GM21360 (cell line): ENCODE data around the gene VSNL1.

ENCODE experiments used
- ATAC-seq: cut with Tn5 transposase; IDR thresholded peaks from one replicate; pipeline ENCODE4 v1.9.1; 2021; ENCODE audit warnings: mild to moderate bottlenecking, moderate library complexity; ENCODE audit not compliant: unreplicated experiment

The VSNL1 gene

DNA sequence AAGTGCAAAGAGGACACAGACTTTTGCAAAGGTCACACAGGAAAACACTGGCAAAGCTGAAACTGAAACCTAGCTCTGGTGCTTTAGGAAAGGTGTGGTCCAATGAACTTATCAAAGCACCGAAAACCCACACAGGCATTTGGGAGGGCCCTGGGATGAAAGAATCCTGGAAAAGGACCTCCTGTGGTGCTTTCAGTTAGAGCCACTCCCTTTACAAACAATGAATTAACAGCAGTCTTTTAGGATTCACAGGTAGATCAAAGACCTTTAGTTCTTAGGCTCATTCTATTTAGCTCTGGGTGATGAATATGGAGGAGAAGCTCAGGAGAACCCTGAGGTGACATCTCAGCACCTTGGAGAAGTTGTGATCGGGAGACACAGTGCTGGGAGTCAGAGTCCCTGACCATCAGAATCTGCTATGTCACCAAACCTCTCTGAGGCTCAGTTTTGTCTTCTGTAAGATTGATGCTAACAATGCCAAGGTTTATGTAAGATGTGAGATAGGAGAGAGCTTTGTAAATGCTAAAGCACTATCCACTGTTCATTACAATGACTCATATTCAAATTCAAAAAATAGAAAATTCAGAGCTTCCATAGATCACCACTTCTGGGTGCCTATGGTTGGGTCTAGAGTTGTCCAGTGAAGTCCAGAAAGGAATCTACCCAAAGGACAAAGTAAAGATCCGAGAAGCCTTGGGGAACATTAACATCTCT lies 39.3 kb downstream of the VSNL1 start:
- ATAC-seq: no peak

DNA sequence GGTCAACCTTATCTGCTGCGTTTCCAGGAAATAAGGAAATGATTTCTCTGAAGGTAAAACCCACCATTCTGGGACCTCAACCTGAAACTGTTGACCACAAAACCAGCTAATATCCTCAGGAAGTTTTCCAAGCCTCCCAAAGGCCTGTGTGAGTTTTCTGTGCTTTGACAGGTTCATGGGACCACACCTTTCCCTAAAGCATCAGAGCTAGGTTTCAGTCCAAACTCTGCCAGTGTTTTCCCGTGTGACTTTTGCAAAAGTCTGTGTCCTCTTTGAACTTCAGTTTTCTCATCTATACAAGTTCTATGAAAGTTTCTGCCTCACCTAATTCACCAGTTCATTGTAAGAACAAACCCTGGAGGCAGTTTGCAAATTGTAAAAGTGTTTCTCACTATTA lies 39.8 kb downstream of the VSNL1 start:
- no peak for ATAC-seq

DNA sequence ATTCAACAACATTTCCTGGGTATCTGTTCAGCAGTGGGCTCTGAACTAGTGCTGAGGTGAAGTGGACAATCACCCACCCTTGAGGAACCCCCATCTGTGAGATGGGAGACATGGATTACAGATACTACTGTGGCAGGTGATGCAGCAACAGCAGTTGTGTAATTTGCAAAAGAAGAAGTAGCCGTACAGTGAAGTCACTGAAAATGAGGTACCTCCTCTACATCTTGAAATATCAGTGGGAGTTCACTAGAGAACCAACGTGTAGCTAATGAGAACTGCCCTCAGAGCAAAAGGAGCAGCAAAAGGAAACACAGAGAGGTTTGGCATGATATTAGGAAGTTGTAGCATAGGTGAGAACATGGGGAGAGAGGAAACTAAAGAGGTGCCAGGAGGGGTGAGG lies 41.3 kb downstream of the VSNL1 start:
- ATAC-seq: no peak

DNA sequence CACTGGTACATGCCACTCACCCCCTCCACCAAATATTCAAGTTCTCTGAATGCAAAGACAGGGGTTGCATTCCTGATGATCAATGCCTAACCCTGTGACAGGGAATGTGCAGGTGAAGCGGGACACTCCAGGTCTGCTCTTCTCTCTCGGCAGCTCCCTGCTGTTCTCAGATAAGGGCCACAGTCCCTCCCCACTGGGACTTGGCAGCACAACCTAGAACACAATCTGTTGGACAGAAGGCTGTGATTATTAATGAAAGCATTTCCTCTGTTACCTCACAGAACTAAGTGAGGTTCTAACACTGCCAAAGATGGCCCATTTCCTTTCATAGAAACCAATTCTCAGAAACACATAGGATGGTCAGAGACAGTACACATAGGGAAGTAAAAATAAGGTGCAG lies 42.7 kb downstream of the VSNL1 start:
- no peak for ATAC-seq

DNA sequence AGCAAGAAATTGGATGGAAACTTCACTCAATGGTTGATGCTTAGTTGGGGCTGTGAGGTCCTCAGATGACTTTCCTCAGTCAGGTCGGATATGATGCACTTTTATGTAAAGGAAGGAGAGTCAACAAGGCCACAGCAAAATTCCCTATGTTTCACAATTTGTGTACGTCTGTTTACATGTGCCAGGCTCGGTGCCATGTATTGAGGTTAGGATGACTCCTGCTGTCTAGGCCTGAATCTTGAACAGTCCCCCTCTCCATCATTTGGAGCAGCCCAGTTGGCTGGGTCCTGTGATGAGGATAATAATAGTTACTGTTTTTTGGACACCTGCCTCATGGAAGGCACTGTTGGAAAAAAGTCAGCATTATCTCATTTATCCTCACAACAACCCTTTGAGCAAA lies 43.1 kb downstream of the VSNL1 start:
- no peak for ATAC-seq

DNA sequence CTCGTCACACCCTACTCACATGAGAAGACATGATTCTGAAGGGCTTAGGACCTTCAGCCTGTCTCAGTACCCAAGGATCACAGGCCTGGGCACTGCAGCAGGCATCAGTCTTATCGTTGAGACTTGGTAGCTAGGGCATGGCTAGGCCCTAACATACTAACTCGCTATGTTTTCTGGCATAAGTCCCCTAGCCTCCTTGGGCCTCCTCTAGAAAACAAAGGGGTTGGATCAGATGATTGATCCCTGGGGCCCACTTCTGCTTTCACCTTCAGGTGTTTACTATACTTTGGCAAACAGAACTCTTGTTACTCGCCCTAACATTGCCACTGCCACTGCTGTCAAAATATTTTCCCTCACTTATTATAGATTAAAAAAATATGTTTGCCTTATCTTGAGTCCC lies 44.2 kb downstream of the VSNL1 start:
- ATAC-seq: no peak

DNA sequence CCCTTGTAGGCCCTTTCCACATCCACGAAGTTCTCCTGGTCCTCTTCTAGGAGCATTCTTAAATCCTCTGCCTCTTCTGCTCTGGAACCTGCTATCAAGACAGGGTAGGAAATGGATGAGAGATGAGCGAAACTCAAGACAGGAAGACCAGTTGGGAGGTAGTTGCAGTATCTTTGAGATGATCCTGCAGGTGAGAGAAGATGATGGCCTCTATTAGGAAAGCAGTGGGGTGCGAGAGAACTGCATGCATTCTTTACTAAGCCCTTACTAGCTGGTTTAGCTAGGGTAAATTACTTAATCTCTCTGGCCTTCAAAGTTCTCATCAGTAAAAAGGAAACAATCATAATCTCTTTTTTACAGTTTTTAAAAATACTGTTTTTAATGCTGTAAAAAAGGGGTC lies 47.0 kb downstream of the VSNL1 start:
- ATAC-seq: no peak

DNA sequence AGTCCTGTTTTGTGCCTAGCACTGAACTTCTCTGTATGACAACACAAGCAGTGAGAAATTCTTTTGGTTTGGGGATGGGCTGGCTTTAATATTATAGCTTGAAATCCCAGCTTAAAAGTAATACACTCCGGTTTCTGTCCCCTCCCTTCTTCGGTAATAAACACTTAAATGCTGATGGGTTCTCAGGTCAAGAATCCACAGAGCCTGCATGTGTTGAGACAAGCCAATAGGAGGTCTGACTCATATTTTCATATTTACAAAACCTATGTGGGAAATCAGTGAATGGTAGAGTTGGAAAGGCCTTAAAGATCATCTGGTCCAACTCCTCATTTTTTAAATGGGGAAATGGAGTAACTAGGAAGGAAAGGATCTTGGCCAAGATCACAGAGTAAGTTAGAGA lies 47.5 kb downstream of the VSNL1 start:
- no peak for ATAC-seq

DNA sequence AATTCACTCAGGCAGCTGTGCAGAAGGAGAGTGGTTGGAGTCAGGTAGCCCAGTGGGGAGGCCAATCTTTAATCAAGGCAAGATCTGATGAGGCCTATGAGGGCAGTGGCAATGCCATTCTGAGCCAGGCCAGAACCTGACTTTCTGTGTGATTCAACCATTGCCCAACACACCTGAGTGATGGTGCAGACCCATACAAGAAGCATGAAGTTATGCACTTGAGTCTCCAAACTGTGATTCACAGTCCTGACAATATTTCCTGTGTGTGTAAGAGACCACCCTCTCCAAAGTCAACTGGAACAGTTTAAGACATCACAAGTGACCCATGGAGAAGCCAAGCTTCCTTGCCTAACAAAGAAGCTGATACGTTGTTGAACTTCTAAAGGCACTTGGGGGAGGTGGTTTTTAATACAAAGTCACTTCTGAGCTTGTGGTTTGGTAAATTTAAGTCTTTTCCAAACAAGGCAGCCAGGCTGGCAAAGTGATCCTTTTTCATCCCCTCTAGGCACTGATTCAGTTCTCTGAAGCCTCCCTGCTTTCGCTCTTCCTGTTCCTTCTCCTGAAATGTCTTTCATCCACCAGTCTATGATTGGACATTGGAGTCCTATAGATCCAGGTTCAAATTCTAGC lies 49.0 kb downstream of the VSNL1 start:
- no peak for ATAC-seq

DNA sequence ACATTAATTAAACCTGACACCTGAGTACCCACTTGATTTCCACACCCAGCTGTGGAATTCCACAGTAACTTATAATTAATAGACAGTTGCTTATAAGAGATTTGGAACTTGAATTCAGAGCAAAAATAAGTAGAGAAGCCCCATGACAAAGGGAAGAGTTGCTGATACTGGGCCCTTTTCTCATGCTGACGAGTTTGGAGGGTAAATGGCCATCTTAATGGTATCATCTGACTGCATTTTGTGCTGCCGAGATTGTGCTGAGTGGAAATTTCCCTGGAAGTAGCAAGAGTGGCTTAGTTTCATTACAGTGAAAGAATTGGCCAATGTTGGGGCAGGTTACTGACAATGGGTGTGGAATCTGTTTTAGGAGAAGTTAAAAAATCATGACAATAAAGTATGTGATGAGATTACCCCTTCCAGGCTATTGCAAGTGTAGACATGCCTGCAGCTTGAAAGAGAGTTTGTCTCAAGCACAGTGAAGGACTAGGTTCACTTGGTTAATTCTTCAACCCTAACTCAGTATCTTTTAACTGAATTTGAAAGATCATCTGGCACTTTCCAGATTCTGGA lies 49.9 kb downstream of the VSNL1 start:
- ATAC-seq: no peak

DNA sequence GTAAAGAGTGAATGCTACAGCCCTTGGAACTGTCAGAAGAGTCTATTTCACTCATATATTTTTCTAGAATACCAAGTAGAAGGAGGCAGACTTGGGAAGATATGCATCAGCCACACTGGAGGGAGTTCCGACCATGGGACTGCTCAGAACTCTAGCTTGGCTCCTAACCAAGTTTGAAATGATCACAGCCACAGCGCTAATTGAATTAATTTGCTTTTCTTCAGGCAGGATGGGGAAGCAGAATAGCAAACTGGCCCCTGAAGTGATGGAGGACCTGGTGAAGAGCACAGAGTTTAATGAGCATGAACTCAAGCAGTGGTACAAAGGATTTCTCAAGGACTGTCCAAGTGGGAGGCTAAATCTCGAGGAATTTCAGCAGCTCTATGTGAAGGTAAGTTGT lies 51.4 kb downstream of the VSNL1 start:
- no peak for ATAC-seq

DNA sequence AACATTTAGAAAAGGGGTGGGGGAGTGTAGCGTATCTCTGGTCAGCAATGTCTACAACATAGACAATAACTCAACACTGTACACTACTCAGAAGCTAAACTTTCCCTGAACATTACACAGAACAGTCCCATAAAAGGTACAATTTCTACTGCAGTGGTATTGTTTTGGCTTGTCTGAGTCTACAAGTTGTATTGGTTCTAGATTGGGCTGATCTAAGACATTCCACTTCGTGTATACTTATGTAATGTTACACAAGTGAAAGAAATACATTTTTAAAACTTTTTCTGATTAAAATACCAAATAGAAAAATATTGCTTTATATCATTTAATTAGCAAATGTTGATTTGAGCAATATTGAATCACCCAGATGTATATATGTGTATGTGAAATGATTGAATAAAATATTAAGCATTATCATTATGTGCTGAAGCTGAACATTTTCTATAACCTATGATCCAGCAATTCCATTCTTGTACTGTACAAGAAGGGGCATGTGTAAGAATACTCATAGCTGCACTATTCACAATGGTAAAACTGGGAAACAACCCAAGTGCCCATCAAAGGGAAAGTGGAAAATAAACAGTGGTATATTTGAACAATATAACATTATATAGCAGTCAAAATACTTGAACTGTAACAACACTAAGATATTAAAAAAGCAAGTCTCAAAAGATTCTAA lies 52.4 kb downstream of the VSNL1 start:
- no peak for ATAC-seq

DNA sequence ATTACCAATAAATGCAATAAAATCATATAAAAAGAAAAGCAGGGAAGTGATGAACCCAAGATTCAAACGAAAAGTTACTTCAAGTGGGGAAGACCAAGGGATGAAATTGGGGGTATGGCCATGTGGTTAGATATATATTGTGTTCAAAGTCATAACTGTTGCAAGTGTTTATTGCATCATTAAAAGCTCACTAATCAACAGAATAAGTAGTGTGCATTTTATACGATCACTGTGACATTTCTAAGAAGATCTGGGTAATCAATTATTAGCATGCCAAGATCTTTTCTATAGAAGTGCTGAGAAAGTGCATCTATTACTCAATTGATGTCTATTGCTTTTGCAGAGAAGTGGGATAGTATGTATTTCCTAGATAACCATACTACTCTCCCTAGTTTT lies 52.9 kb downstream of the VSNL1 start:
- no peak for ATAC-seq

DNA sequence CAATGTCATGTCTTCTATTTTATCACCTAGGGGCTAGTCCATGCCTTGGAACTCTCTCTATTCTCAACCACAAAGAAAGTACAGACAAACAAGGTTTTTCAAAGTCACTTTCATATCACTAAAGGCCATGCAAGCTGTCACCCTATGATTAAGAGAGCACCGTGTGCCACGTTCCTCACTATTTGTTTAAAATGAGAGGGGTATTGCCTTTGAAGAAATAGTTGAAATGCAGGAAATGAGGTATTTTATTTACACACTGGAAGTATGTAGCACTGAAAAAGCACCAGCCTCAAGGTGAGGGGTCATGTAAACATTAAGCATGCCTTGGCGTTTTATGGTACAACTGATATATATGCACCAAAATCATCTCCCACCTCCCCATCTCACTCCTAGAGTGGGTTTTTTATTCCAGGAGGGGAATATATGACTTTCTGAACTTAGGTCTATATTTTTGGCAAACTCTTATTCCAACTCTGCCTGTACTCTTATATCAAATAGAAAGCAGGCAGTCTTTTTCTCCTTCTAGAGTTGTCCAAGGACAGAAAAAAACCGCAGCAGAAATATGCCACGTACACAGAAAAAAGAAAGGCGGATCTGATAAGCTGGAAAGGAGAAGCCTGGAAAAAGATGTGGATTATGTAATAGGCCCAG lies 53.5 kb downstream of the VSNL1 start:
- no peak for ATAC-seq

DNA sequence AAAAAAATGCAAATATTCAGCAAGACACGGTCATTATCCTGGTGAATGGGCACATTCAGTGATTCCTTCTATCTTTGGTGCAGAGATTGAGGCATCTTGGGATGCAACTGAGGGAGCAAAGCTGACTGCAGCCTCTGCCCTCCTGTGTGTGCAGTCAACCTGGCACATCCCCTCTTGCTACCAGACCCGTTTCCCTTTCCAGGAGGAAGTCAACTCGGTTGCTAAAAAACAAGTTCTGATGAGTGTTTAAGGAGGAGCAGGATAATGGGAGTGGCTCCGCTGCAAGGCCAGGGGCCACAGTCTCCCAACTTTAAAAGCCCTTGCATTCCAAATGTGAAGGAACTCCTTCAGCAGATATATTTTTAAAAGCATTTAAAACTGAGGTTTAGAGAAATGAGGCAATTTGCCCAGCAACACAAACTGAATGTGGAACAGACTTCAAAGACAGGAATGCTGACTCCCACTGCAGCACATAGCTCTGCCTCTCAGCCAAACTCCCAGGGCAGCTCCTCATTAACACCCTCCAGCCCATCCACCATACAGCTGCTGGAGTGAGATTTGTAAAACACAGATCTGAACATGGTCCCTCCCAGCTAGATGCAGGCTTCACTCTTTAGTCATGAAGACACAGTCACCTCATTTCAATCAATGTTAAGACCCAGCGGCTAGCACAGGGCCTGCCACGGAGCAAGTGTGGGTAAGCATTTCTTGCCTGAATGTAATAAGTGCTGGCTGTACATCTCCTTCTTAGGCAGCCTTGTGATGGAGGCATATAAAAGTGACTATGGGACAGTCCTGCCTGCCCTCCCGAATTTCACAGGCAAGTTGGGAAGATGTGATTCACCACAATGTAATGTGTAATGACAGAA lies 54.3 kb downstream of the VSNL1 start:
- ATAC-seq: no peak

DNA sequence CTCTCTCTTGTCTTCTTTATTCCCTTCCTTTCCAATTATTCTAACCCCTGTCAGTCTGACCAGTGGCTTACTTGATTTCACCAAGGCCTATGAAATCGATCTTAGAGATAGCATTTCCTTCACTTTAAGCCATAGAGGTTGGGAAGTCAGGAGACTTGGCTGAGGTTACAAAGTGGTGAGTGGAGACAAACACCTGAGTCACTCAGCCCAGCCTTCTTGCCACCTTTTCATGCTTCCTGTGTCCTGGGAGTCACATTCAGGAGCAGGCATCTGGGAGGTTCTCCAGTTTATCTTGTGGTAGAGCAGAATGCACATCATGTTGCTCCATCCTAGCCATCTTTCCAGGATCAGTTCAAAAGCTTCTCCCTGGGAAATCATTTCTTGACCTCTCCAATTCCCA lies 59.1 kb downstream of the VSNL1 start:
- no peak for ATAC-seq

DNA sequence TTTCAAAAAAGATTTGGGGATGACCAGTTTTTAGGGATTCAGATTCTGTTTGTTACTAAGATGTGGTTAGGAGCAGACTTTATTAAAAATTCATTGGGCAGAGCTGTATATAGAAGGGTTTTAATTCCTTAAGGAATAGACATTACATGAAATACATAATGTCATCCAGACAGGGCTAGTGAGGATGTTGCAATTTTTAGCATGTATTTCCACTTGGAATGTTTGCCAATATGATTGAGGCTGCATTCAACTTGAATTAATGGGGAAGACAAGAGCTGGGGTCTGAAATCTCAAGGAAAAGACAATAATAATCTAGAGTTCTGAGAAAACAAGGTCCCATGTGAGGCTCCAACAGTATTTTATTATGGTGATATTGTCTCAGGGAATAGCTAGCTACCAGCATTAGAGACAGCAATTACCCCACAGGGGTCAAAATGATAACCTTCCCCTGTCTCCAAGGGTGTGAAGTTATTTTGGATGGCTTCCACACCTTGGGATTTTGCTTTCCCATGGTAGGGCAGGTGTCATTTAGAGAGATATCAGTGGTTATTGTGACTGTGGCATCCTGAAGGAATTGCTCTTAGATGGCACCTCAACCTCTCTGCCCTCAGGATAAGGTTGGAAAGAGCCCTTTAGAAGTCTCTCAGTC lies 60.2 kb downstream of the VSNL1 start:
- no peak for ATAC-seq

DNA sequence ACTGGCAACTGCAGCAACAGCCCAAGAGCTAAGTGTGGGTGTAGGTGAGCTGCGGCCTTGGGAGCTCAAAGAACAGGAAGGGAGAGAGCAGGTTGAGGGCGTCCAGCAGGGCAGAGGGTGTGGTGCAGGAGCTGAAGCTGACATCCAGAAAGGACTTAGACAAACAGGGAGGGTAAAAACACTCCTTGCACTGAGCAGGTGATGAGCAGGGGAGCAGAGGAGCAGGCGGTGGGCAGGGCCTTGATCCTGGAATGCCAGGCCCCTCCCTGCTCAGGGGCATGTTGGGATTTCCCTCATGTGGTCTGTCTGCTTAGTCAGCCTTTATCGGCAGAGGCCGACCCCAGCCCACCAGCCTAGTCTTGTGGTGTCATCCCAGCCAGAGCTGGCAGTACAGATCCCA lies 63.6 kb downstream of the VSNL1 start:
- no peak for ATAC-seq

DNA sequence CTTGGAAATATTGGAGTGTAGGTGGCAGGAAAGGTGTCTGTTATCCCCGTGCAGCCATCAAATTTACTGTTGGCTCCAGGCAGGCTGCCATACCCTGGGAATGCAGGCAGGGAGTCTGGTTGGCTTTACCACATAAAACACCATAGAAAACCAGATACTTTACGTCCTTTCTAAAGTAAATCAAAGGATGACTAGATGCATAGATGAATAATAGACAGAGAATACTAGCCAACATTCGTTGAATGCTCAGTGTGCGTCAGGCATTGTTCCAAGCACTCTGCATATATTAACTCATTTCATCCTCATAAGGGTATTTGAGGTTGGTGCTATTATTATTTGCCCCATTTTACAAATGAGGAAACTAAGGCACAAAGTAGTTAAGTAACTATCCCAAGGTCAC lies 65.2 kb downstream of the VSNL1 start:
- ATAC-seq: no peak

DNA sequence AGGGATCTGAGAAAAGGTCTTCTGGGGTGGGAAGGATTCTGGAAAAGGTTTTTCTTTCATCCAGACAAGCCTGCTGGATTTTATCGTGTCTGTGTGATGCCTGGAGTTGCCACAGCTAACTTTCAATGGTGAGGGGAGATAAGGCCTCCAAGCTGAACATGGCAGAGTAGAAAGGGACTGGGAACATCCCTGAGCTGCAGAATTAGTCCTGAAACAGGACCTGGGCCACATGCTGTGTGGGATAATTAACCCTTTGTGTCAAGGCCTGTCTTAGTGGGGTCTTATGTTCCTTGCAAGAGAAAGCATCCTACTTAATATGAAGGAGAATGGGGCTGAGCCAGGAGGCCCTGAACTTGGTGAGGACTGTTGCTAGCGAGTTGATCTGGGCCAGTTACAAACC lies 66.4 kb downstream of the VSNL1 start:
- no peak for ATAC-seq
